MM.1S (cell line): ENCODE results near the gene AQP1.

ENCODE experiments used
- DNase-seq: peaks from one replicate; pipeline ENCODE4 v3.0.0-alpha.2; 2015
- H2AFZ ChIP-seq: fragments of 300-600 bp; sonication (generic); 2 replicates; pipeline ENCODE4 v1.6.0; 2016; ENCODE audit warnings: antibody characterized with exemption, low read length
- H3F3A ChIP-seq: fragments of 300-600 bp; sonication (generic); 2 replicates; pipeline ENCODE4 v1.6.1; 2016; ENCODE audit warnings: mild to moderate bottlenecking, antibody characterized with exemption, low read length, moderate library complexity, mixed read lengths; ENCODE audit not compliant: insufficient read depth
- H3K27ac ChIP-seq: fragments of 300-600 bp; sonication (generic); 2 replicates; pipeline ENCODE4 v1.5.1; 2016; ENCODE audit warnings: mild to moderate bottlenecking, low read length
- H3K27me3 ChIP-seq: fragments of 300-600 bp; sonication (generic); replicated peaks from 2 replicates; pipeline ENCODE4 v1.6.0; 2016; ENCODE audit warnings: low read length; ENCODE audit not compliant: insufficient read depth
- H3K36me3 ChIP-seq: fragments of 300-600 bp; sonication (generic); replicated peaks from 2 replicates; pipeline ENCODE4 v1.6.1; 2016; ENCODE audit warnings: mild to moderate bottlenecking, low read length, mixed read lengths; ENCODE audit not compliant: insufficient read depth
- H3K4me1 ChIP-seq: fragments of 300-600 bp; sonication (generic); 2 replicates; pipeline ENCODE4 v1.6.1; 2016; ENCODE audit warnings: low read length, mixed read lengths
- H3K4me2 ChIP-seq: fragments of 300-600 bp; sonication (generic); 2 replicates; pipeline ENCODE4 v1.6.0; 2016; ENCODE audit warnings: low read depth, low read length
- H3K4me3 ChIP-seq: fragments of 300-600 bp; sonication (generic); 2 replicates; pipeline ENCODE4 v1.5.1; 2016; ENCODE audit warnings: low read length, mixed read lengths
- H3K79me2 ChIP-seq: fragments of 300-600 bp; sonication (generic); 2 replicates; pipeline ENCODE4 v1.6.1; 2016; ENCODE audit warnings: mixed run types, low read length, mixed read lengths
- H3K9ac ChIP-seq: fragments of 300-600 bp; sonication (generic); 2 replicates; pipeline ENCODE4 v1.6.1; 2016; ENCODE audit warnings: low read length, mixed read lengths
- H3K9me2 ChIP-seq: fragments of 300-600 bp; sonication (generic); replicated peaks from 2 replicates; pipeline ENCODE4 v1.6.1; 2016; ENCODE audit warnings: mild to moderate bottlenecking, low read length, mixed read lengths; ENCODE audit not compliant: insufficient read depth
- H3K9me3 ChIP-seq: fragments of 300-600 bp; sonication (generic); replicated peaks from 2 replicates; pipeline ENCODE4 v1.6.1; 2016; ENCODE audit warnings: mild to moderate bottlenecking, low read length, mixed read lengths; ENCODE audit not compliant: insufficient read depth
- H4K20me1 ChIP-seq: fragments of 300-600 bp; sonication (generic); 2 replicates; pipeline ENCODE4 v1.6.1; 2016; ENCODE audit warnings: mild to moderate bottlenecking, low read length, moderate library complexity, mixed read lengths; ENCODE audit not compliant: insufficient read depth
- CTCF ChIP-seq: fragments of 300-600 bp; sonication (generic); IDR thresholded peaks from 2 replicates; pipeline ENCODE4 v1.5.1; 2016; ENCODE audit warnings: antibody characterized with exemption, low read length, mixed read lengths
- EZH2 ChIP-seq: fragments of 300-600 bp; sonication (generic); optimal IDR thresholded peaks from 2 replicates; pipeline ENCODE3; 2017; ENCODE audit warnings: low read depth, mild to moderate bottlenecking, antibody characterized with exemption, low read length, mixed read lengths
- EZH2phosphoT487 ChIP-seq: fragments of 300-600 bp; sonication (generic); IDR thresholded peaks from 2 replicates; pipeline ENCODE4 v1.6.1; 2018; ENCODE audit warnings: antibody characterized with exemption, low read length

Gene AQP1

DNA sequence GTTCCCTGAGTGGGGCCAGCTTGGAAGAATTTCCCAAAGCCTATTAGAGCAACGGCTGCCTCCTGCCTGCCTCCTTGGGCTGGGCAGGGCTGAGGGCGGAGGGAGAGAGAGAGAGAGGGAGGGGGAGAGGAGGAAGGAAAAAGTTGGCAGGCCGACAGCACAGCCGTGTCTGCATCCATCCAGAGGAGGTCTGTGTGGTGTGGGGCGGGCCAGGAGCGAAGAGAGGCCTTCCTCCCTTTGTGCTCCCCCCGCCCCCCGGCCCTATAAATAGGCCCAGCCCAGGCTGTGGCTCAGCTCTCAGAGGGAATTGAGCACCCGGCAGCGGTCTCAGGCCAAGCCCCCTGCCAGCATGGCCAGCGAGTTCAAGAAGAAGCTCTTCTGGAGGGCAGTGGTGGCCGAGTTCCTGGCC, at the start of gene AQP1:
Gene AQP1, plus strand, starts transcription at position 293 of the 409 bp plus-strand sequence. Its CDS starts 57 bp downstream, at position 350.
- no peaks in the 10 kb centered on the region for H3F3A ChIP-seq
- no peaks in the 10 kb centered on the region for H3K79me2 ChIP-seq
- H3K27me3 ChIP-seq, result no peaks in the 10 kb centered on the region
- H3K27ac ChIP-seq, result no peak within 1 kb of the TSS
- no peaks in the 10 kb centered on the region for H3K9me2 ChIP-seq
- no peak for TF ChIP-seq CTCF
- no peak for TF ChIP-seq EZH2
- no peak for TF ChIP-seq EZH2phosphoT487
- no peak within 1 kb of the TSS for H3K4me3 ChIP-seq
- no peak for DNase-seq
- no peaks in the 10 kb centered on the region for H3K9me3 ChIP-seq
- no peaks in the 10 kb centered on the region for H3K36me3 ChIP-seq
- H2AFZ ChIP-seq, result no peak within 1 kb of the TSS
- no peak within 1 kb of the TSS for H3K9ac ChIP-seq
- H3K4me1 ChIP-seq, result no peaks in the 10 kb centered on the region
- no peaks in the 10 kb centered on the region for H4K20me1 ChIP-seq
- H3K4me2 ChIP-seq, result no peak within 1 kb of the TSS

GRCh38 chr7:30862995-30863705, 48.5 kb upstream of the AQP1 start:
- no peaks in the 10 kb centered on the region for H3K79me2 ChIP-seq
- H4K20me1 ChIP-seq, result no peaks in the 10 kb centered on the region
- TF ChIP-seq EZH2phosphoT487, result no peak
- TF ChIP-seq CTCF, result no peak
- no peak for TF ChIP-seq EZH2
- H3K4me3 ChIP-seq, result no peak overlapping the region
- DNase-seq, result no peak
- H3K27ac ChIP-seq, result no peak overlapping the region
- H2AFZ ChIP-seq, result no peak overlapping the region
- no peak overlapping the region for H3K4me2 ChIP-seq
- no peaks in the 10 kb centered on the region for H3K9me3 ChIP-seq
- no peaks in the 10 kb centered on the region for H3K36me3 ChIP-seq
- H3K9me2 ChIP-seq, result no peaks in the 10 kb centered on the region
- no peaks in the 10 kb centered on the region for H3K27me3 ChIP-seq
- H3K9ac ChIP-seq, result no peak overlapping the region
- H3F3A ChIP-seq, result no peaks in the 10 kb centered on the region
- no peaks in the 10 kb centered on the region for H3K4me1 ChIP-seq

GRCh38 chr7:30863706-30864035, 48.0 kb upstream of the AQP1 start:
- Histone ChIP-seq H3K9ac (no peak overlapping the region), H3K4me3 (no peak overlapping the region), H4K20me1 (no peaks in the 10 kb centered on the region), H3K9me2 (no peaks in the 10 kb centered on the region), H3K4me1 (no peaks in the 10 kb centered on the region), H3K27ac (no peak overlapping the region), H2AFZ (no peak overlapping the region), H3K79me2 (no peaks in the 10 kb centered on the region), H3K36me3 (no peaks in the 10 kb centered on the region), H3K4me2 (no peak overlapping the region), H3K27me3 (no peaks in the 10 kb centered on the region), H3F3A (no peaks in the 10 kb centered on the region), H3K9me3 (no peaks in the 10 kb centered on the region)
- TF ChIP-seq EZH2 (no peak), EZH2phosphoT487 (no peak), CTCF (no peak)
- no peak for DNase-seq
